HL-60 (cell line): ENCODE data around the gene PPP1R14C.

Source experiments
- CTCF ChIP-seq: IDR thresholded peaks from one replicate; pipeline ENCODE4 v1.5.1; 2011; ENCODE audit warnings: low read length, control low read depth, inconsistent platforms; ENCODE audit not compliant: insufficient read depth
- POLR2AphosphoS5 ChIP-seq: IDR thresholded peaks from 2 replicates; pipeline ENCODE4 v1.6.1; 2012; ENCODE audit warnings: low read depth
- TF ChIP-seq, protein P1 (sequence below): IDR thresholded peaks from 2 replicates; pipeline ENCODE4 v1.6.1; 2012; ENCODE audit warnings: low read depth; ENCODE audit not compliant: insufficient replicate concordance

DNA sequence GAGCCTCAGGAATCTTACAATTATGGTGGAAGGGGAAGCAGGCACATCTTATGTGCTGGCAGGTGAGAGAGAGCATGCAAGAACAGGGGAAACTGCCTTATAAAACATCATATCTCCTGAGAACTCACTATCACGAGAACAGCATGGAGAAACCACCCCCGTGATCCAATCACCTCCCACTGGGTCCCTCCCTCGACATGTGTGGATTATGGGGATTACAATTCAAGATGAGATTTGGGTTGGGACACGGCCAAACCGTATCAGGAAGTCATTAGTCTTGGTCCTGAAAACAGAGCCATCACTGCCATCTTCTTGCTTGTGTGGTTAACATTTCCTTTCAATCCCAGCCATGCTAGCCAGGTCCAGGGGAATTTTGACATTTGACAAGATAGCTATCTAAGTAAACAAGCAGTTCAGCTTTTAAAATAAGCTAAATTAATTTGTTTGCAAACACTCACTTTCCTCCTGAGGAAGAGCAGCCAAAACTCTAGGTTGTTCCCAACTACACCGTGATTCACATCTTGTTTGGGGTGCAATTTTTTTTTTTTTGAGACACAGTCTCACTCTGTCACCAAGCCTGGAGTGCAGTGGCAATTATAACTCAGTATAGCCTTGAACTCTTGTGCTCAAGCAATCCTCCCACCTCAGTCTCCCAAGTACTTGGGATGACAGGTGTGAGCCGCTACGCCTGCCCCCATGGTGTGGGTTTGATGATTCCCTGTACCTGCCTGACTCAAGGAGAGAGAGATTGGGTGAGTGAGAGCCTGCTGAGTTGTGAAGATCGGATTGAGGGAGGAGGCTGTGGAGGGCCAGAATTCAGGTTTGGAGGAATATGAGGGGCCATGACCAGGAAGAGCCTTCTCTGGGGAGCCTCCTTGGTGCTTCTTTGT, 13.0 kb upstream of the PPP1R14C start:
- TF ChIP-seq CTCF: no peak
- TF ChIP-seq, protein P1, sequence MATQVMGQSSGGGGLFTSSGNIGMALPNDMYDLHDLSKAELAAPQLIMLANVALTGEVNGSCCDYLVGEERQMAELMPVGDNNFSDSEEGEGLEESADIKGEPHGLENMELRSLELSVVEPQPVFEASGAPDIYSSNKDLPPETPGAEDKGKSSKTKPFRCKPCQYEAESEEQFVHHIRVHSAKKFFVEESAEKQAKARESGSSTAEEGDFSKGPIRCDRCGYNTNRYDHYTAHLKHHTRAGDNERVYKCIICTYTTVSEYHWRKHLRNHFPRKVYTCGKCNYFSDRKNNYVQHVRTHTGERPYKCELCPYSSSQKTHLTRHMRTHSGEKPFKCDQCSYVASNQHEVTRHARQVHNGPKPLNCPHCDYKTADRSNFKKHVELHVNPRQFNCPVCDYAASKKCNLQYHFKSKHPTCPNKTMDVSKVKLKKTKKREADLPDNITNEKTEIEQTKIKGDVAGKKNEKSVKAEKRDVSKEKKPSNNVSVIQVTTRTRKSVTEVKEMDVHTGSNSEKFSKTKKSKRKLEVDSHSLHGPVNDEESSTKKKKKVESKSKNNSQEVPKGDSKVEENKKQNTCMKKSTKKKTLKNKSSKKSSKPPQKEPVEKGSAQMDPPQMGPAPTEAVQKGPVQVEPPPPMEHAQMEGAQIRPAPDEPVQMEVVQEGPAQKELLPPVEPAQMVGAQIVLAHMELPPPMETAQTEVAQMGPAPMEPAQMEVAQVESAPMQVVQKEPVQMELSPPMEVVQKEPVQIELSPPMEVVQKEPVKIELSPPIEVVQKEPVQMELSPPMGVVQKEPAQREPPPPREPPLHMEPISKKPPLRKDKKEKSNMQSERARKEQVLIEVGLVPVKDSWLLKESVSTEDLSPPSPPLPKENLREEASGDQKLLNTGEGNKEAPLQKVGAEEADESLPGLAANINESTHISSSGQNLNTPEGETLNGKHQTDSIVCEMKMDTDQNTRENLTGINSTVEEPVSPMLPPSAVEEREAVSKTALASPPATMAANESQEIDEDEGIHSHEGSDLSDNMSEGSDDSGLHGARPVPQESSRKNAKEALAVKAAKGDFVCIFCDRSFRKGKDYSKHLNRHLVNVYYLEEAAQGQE: no peak
- TF ChIP-seq POLR2AphosphoS5: no peak
